Activated T-cell treated with anti-CD3 and anti-CD28 coated beads, Interleukin-2, amount 50 U/mL, for 1 hour (primary cell): ENCODE measurements around the gene CFAP99.

Source experiments
- DNase-seq: peaks from one replicate; pipeline ENCODE4 v3.0.0-alpha.2; 2020

Gene CFAP99

GRCh38 chr4:2478229-2478628 lies 59.5 kb downstream of the CFAP99 start:
- no peak for DNase-seq

- DNase-seq = no peak
These were observed 61.9 kb downstream of the CFAP99 start for GRCh38 chr4:2480649-2481048.

DNA sequence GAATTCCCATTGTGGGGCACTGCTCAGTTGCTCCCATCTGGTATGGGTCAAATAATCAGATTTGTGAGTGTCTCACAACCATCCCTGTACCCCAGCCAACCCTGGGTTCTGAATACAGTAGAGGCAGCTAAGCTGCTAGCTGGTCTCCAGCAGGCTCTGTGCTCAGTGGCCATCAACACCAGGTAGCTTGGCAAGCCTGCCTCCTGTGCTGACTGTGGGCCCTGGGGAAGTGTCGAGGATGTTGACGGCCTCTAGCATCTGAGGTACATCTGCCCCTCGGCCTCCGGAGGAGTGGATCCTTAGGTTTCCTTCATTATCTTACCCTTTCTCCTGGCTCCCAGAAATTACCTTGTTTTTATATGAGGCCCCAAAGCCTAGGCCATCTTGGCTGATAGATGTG lies 63.4 kb downstream of the CFAP99 start:
- no peak for DNase-seq

- DNase-seq = no peak
These were observed 63.9 kb downstream of the CFAP99 start for GRCh38 chr4:2482693-2483092.

GRCh38 chr4:2483237-2483636 lies 64.5 kb downstream of the CFAP99 start:
- DNase-seq = no peak

GRCh38 chr4:2484185-2484584 lies 65.4 kb downstream of the CFAP99 start:
- no peak for DNase-seq

DNA sequence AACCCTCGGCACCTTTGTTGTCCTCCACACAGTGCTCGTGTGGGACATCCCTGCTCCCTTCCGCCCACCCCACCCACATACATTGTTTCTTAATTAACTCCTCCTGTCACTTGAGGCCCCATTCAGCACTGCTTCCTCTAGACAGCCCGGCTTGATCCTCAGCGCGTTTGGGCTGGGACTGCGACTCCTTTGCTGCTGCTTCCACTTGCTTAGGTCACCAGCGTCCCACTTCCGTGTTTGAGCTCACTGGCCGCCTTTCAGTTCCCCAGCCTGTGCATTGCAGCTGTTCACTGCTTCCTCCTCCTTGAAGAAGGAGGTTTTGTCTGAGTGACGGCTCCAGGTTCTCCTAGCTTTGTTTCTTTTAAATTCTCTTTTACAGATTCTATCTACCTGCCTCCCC lies 66.2 kb downstream of the CFAP99 start:
- peak; percentile 66 for DNase-seq

DNA sequence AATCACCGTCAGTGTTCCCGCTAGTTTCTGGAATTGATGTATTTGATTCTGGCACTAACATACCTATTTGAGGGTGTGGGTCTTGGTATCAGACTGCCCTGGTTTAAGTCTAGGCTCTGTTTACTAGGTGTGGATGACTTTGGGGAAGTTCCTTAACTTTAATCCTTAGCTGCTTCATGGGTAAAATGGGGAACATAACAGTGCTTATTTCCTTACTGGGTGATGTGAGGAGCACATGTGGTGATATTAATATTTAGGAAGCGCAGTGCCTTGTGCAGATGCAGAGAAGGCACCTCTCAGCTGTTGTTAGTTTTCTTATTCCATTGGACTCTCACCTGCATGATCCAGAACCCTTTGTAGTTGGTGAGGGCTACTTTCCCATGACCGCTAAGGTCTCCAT lies 67.2 kb downstream of the CFAP99 start:
- DNase-seq = no peak

DNA sequence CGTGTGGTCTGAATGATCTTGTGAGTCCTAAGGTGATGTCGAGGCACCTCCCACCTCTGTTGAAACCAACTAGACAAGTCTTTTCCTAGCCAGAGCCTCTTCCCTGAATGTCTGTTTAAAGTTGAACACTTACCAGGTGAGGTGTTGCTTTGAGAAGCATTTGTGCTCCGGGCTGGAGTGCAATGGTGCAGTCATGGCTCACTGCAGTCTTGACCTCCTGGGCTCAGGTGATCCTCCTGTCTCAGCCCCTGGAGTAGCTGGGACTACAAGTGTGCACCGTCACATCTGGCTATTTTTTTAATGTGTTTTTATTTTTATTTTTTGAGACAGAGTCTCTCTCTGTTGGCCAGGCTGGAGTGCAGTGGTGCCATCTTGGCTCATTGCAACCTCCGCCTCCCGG lies 68.2 kb downstream of the CFAP99 start:
- no peak for DNase-seq

- no peak for DNase-seq
These were observed 68.9 kb downstream of the CFAP99 start for GRCh38 chr4:2487632-2488031.

GRCh38 chr4:2489081-2489805 lies 70.5 kb downstream of the CFAP99 start:
- no peak for DNase-seq

DNA sequence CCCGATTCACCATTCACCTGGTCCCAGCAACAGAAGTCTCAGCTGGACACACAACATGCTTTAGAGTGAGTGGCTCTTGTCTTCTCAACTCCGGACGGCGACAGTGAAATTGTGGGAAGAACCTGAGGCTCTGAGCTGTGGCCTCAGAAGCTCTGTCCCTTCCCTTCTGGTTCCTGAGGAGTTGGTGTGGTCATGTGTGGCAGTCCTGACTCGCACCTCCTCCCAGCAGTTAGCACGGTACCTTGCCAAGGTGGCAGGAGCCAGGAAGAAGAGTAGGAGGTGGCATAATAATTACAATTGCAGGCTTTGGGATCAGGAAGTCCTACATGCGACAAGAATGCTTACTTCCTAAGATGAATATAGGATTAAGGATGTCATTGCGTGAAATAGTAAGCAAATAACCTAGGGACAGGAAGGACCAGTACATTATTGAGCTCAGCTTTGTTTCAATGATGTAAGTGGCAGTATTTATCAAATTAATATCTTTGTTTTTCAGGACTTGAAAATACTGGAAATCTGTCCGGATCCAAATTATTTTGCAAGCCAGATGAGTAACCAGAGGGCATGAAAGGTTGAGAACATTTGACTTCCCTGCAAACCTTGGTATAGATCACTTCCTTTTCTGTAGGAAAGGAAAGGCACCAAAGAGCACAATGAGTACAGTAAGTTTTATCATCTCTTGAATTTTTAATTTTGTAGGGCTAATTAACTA lies 71.2 kb downstream of the CFAP99 start:
- no peak for DNase-seq

- no peak for DNase-seq
These were observed 74.2 kb downstream of the CFAP99 start for GRCh38 chr4:2492970-2493369.

DNA sequence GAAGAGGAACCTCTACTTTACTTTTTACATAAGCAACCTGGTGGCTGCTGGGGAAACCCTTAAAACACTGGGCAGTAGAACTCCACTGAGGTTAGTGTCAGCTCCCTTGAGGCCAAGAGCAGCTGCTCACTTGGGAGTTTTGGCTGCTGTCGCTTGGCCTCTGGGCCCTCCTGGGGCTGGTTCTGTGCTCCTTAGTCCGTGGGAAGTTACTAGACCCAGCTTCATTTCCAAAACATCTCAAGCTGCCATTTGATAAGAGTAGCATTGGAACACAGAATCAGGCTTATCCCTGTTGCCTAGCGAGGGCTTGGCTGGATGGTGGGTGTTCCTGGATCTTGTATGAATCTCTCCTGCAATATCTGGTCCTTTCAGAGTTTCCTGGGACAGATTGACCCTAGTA lies 76.2 kb downstream of the CFAP99 start:
- DNase-seq = no peak

GRCh38 chr4:2497324-2497723 lies 78.6 kb downstream of the CFAP99 start:
- DNase-seq = no peak

DNA sequence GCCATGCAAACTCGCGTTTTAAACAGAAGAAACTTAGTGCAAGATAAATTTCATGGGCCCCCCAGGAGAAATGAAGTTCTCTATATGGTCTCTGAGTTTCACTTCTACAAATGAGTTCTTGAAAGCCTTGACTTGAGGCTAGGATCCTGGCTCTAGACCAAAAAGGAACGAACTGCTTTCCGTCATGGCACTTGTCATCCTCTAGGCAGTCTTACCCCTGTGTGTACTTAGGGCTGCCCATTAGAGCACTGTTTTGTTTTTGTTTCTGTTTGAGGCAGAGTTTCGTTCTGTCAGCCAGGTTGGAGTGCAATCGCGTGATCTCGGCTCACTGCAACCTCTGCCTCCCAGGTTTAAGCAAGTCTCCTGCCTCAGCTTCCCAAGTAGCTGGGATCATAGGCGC lies 79.2 kb downstream of the CFAP99 start:
- no peak for DNase-seq

GRCh38 chr4:2500547-2500946 lies 81.8 kb downstream of the CFAP99 start:
- DNase-seq = no peak

DNA sequence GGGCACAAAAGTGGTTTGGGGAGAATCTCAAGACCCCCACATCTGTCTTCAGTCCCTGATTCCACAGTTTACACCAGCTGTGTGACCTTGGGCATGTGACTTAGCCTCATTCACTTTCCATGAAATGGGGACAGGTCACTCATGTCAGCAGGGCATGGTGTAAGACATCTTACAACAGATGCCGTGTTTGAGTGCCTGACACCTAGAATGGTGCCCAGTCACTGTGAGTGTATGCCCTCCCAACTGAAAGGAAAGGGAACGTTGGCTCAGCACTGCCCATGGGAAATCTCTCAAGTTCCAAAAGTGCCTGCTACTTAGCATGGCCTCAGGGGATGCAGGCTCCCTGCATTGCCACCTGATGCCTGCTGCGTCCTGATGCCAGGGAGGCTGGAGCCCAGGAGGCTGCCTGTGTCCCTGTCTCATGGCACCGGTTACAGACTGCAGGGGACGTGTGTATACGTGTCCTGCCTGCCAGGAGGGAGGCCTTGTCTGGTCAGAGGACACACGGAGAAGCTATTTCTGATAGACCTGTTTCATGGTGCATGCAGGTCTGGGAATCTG lies 82.4 kb downstream of the CFAP99 start:
- no peak for DNase-seq

DNA sequence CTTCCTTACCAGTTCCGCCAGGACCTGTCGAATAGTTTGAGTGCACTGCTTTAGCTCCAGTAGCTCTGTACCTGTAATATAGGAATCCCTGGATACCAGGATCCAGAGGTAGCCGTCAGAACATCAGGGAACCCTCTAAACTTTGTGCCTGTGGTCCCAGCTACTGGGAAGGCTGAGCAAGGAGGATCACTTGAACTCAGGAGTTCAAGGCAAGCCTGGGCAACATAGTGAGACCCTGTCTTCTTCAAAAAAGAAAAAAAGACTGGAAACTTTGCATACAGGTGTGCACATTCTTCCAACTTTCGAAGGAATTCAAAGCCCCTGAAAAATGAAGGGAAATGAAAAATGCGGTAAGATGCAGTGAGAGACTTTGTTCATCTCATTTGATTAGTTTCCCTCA lies 85.1 kb downstream of the CFAP99 start:
- no peak for DNase-seq

DNA sequence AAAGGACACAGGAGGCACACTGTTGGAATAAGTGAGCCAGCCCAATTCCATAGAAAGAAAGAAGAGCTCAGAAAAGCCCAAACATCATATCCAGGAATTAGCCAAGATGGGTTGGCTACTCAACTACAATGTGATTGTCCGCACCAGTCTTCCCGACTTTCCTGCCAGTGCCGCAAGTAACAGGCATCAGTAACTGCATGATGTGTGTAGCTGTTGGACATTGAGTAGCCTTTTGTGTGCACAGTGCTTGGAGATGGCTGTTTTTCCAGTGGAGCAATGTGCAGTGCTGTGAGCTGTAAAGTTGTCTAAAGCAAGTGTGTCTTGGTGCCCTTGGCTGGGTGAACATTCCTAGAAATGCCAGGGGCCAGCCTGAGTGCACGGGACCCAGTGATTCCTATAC lies 88.5 kb downstream of the CFAP99 start:
- no peak for DNase-seq

GRCh38 chr4:2507855-2508254 lies 89.1 kb downstream of the CFAP99 start:
- DNase-seq = no peak

DNA sequence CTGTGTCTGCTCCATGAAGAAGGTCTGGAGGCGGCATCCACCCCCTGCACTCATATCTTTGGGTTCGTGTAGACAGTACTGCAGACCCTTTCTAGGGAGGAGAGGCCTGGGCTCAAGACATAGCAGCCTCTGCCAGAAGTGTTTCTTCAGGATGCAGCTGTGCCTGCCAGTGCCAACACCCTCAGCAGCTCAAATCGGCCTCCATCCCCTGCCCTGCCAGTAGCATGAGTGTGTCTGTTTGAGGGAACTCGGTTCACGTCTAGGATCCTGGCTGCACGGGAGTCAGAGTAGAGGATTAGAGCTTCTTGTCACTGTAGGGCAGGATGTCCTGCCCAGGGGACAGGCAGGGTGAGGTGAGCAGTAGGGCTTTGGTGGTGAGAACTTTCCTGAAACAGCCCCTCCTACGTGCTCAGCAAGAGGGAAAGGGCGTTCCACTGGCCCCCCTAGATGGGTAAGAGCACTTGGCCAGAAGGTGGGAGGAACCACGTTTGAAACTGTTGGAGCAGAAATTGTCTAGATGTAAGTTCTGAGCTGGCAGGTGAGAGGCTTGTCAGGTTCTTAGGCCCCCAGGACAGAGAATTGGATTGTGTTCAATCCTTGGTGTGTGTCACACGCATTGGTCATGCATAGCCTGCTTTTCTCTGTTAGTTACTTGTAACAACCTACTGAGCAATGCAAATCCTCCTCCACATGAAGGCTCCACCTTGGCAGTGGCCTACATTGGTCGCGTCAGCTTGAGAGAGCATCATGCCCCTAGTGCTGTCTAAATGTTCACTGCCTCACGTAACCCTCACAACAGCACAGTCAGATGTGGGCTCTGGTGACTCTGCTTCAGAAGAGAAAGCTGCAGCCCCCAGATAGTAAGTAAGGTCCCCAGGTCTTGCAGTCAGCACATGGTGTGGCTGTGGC lies 91.8 kb downstream of the CFAP99 start:
- DNase-seq = no peak

DNA sequence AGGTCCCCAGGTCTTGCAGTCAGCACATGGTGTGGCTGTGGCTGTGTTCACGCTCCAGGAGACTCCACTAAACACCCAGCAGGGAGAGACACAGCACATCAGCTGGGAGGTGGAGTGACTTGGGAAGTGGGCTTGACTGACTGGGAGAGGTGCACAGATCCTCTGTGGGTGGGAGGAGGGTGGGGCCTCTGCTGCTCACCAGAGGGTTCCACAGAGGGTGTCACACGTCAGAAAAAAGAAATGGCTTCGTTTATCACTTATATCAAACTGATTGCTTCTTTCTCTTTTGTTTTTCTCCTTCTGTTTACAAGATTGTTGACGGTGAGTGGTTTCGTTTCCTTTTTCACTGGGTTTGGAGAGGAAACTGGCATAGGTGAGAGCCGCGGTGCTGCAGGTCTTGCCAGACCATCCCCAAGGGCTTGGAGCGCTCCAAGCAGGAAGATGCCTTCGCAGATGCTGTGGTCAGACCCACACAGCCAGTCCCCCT lies 92.9 kb downstream of the CFAP99 start:
- no peak for DNase-seq
